ENCODE measurements around the gene CNOT6.

- TF ChIP-seq, protein P1, sequence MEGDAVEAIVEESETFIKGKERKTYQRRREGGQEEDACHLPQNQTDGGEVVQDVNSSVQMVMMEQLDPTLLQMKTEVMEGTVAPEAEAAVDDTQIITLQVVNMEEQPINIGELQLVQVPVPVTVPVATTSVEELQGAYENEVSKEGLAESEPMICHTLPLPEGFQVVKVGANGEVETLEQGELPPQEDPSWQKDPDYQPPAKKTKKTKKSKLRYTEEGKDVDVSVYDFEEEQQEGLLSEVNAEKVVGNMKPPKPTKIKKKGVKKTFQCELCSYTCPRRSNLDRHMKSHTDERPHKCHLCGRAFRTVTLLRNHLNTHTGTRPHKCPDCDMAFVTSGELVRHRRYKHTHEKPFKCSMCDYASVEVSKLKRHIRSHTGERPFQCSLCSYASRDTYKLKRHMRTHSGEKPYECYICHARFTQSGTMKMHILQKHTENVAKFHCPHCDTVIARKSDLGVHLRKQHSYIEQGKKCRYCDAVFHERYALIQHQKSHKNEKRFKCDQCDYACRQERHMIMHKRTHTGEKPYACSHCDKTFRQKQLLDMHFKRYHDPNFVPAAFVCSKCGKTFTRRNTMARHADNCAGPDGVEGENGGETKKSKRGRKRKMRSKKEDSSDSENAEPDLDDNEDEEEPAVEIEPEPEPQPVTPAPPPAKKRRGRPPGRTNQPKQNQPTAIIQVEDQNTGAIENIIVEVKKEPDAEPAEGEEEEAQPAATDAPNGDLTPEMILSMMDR (IDR thresholded peaks at IDR 0.05): no peak
- TF ChIP-seq POLR2A (IDR thresholded peaks at IDR 0.05) (no peak), EP300 (IDR thresholded peaks at IDR 0.05; ENCODE audit: low read depth) (no peak), POLR2AphosphoS5 (IDR thresholded peaks at IDR 0.05) (no peak)
Measured at GRCh38 chr5:180507661-180508060, 13.5 kb downstream of the CNOT6 start.

Measured in transverse colon (tissue), 4 donors.